Caco-2 (cell line): Measurements from ENCODE around the gene SLC35B4. TPM values are rescaled to one million over a fixed set of nuclear protein-coding genes. Genes with fewer than 3 reads are reported as not detected.

ENCODE experiments used
- BruUV-seq: library from RNA; stranded (reverse); fragments of 400-500 nt; replicated peaks from 2 replicates; lab custom pipeline; 2021; lab: Mats Ljungman, UMichigan
- CTCF ChIA-PET: fragments of 300-600 bp; sonication (Branson Sonifier 250); formaldehyde crosslinking; loops from one replicate; lab custom pipeline; 2022; ENCODE audit warnings: antibody characterized with exemption; lab: Charles Lee
- POLR2A ChIA-PET: fragments of 300-600 bp; sonication (Branson Sonifier 250); formaldehyde crosslinking; loops from one replicate; lab custom pipeline; 2022; ENCODE audit warnings: antibody characterized with exemption; lab: Charles Lee
- DNase-seq, 2 experiments: peaks; one replicate each; pipeline versions ENCODE4 v3.0.0 to v3.0.0-alpha.2; 2020 to 2022
- H3K27me3 ChIP-seq: replicated peaks from 2 replicates; pipeline ENCODE4 v1.6.0; 2011; ENCODE audit warnings: low read length; ENCODE audit not compliant: control insufficient read depth, insufficient read depth
- H3K36me3 ChIP-seq: 2 replicates; pipeline ENCODE4 v1.5.1; 2011; ENCODE audit warnings: low read length; ENCODE audit not compliant: control insufficient read depth, insufficient read depth
- H3K4me1 ChIP-seq: fragments of 250-450 bp; sonication (Bioruptor Pico); 2 replicates; pipeline ENCODE4 v1.5.1; 2020; ENCODE audit warnings: mild to moderate bottlenecking
- H3K4me3 ChIP-seq: 2 replicates; pipeline ENCODE4 v1.5.1; 2011; ENCODE audit warnings: low read depth, mild to moderate bottlenecking, control low read depth, low read length
- H3K9me3 ChIP-seq: fragments of 250-450 bp; sonication (Bioruptor Pico); 2 replicates; pipeline ENCODE4 v1.5.1; 2020; ENCODE audit warnings: mild to moderate bottlenecking, moderate library complexity
- H3K27ac Mint-ChIP-seq: one replicate; pipeline ENCODE4 v1.8.0; 2022; ENCODE audit warnings: mixed read lengths; ENCODE audit not compliant: unreplicated experiment
- H3K27me3 Mint-ChIP-seq: one replicate; pipeline ENCODE4 v1.8.0; 2022; ENCODE audit warnings: mixed read lengths; ENCODE audit not compliant: insufficient read depth, unreplicated experiment
- H3K36me3 Mint-ChIP-seq: one replicate; pipeline ENCODE4 v1.8.0; 2022; ENCODE audit warnings: mild to moderate bottlenecking, mixed read lengths; ENCODE audit not compliant: insufficient read depth, unreplicated experiment
- H3K4me1 Mint-ChIP-seq: one replicate; pipeline ENCODE4 v1.8.0; 2022; ENCODE audit warnings: low read depth, mixed read lengths; ENCODE audit not compliant: unreplicated experiment
- H3K4me3 Mint-ChIP-seq: one replicate; pipeline ENCODE4 v1.8.0; 2022; ENCODE audit warnings: mild to moderate bottlenecking, moderate library complexity, mixed read lengths; ENCODE audit not compliant: unreplicated experiment
- H3K9me3 Mint-ChIP-seq: one replicate; pipeline ENCODE4 v1.8.0; 2022; ENCODE audit warnings: mixed read lengths; ENCODE audit not compliant: unreplicated experiment
- CTCF ChIP-seq, 2 experiments: fragments of 200-600 bp in 1 of 2; IDR thresholded peaks; 1 replicate in 1 of 2; 2 replicates in 1 of 2; pipeline versions ENCODE4 v1.5.1 to v1.8.0; 2011 to 2022; ENCODE audit warnings: antibody characterized with exemption in 1 of 2, control low read depth in 1 of 2, inconsistent platforms in 1 of 2, low read depth in 1 of 2, low read length in 1 of 2, mild to moderate bottlenecking in 1 of 2, moderate library complexity in 1 of 2; ENCODE audit not compliant: insufficient read depth in 1 of 2, severe bottlenecking in 1 of 2, unreplicated experiment in 1 of 2
- intact Hi-C: fragments of 100-400 bp; cut with micrococcal nuclease; formaldehyde crosslinking; loops from one replicate; pipeline ENCODE4 v1.10.0; 2022; ENCODE audit not compliant: unreplicated experiment
- total RNA-seq: library from RNA; stranded (reverse); gene quantifications from 2 replicates; pipeline ENCODE4 v1.2.3, GENCODE V29; 2022

Gene SLC35B4
- total RNA-seq, 1 experiment from 2014 or later: 18.2 TPM

GRCh38 chr7:134329614-134330346 lies 13.1 kb upstream of the SLC35B4 start:
- H3K4me3 Mint-ChIP-seq: no peak overlapping the region
- H3K4me1 ChIP-seq: no peaks in the 10 kb centered on the region
- H3K9me3 ChIP-seq: 0 out of 2 replicates have a peak, but pooled peaks cover 4% of the 10 kb centered on the region
- no TSS peak for BruUV-seq
- H3K27ac Mint-ChIP-seq: no peak overlapping the region
- H3K4me1 Mint-ChIP-seq: peaks cover 7% of the 10 kb centered on the region
- intact Hi-C loops: no loop called here
- ChIA-PET POLR2A (no interaction called here), CTCF (interaction anchor here (0.6 to 1.8 kb wide), 2 partner anchors 13 to 189 kb away, joined by 3 to 7 read pairs; partner anchors contain the start of gene SLC35B4)
- no peaks in the 10 kb centered on the region for H3K36me3 Mint-ChIP-seq
- no peaks in the 10 kb centered on the region for H3K27me3 ChIP-seq
- DNase-seq: no peak
- peaks cover 14% of the 10 kb centered on the region for H3K27me3 Mint-ChIP-seq
- no peaks in the 10 kb centered on the region for H3K9me3 Mint-ChIP-seq
- no peak for TF ChIP-seq CTCF (IDR thresholded peaks at IDR 0.05; ENCODE audit: insufficient read depth in 1 of 2, low read depth in 1 of 2, low read length in 1 of 2, severe bottlenecking in 1 of 2, unreplicated experiment in 1 of 2)
- H3K4me3 ChIP-seq: no peak overlapping the region
- no peaks in the 10 kb centered on the region for H3K36me3 ChIP-seq

- H3K27me3 Mint-ChIP-seq: peaks cover 12% of the 10 kb centered on the region
- BruUV-seq: no TSS peak
- Histone ChIP-seq H3K4me3 (no peak overlapping the region), H3K36me3 (no peaks in the 10 kb centered on the region), H3K4me1 (no peaks in the 10 kb centered on the region), H3K27me3 (no peaks in the 10 kb centered on the region), H3K9me3 (0 out of 2 replicates have a peak, but pooled peaks cover 4% of the 10 kb centered on the region)
- CTCF ChIA-PET: interaction anchor here (1.8 kb wide), 1 partner anchor 12 kb away, joined by 7 read pairs; the partner anchor contains the start of gene SLC35B4
- H3K4me3 Mint-ChIP-seq: no peak overlapping the region
- no peak for TF ChIP-seq CTCF (IDR thresholded peaks at IDR 0.05; ENCODE audit: insufficient read depth in 1 of 2, low read depth in 1 of 2, low read length in 1 of 2, severe bottlenecking in 1 of 2, unreplicated experiment in 1 of 2)
- H3K36me3 Mint-ChIP-seq: no peaks in the 10 kb centered on the region
- DNase-seq: no peak
- POLR2A ChIA-PET: no interaction called here
- H3K9me3 Mint-ChIP-seq: no peaks in the 10 kb centered on the region
- intact Hi-C loops: loop anchor here (1.0 kb wide), 2 partner anchors 91 to 188 kb away; no protein-coding TSS in a partner anchor
- no peak overlapping the region for H3K27ac Mint-ChIP-seq
- H3K4me1 Mint-ChIP-seq: peaks cover 7% of the 10 kb centered on the region
Observed at GRCh38 chr7:134328900-134329299, 12.2 kb upstream of the SLC35B4 start.

- no peaks in the 10 kb centered on the region for H3K4me1 ChIP-seq
- peak; percentile 29 to 51 for TF ChIP-seq CTCF (IDR thresholded peaks at IDR 0.05; ENCODE audit: insufficient read depth in 1 of 2, low read depth in 1 of 2, low read length in 1 of 2, severe bottlenecking in 1 of 2, unreplicated experiment in 1 of 2)
- no peak overlapping the region for H3K4me3 ChIP-seq
- CTCF ChIA-PET: interaction anchor here (1.8 kb wide), 1 partner anchor 11 kb away, joined by 7 read pairs; the partner anchor contains the start of gene SLC35B4
- no peaks in the 10 kb centered on the region for H3K36me3 ChIP-seq
- POLR2A ChIA-PET: no interaction called here
- no peaks in the 10 kb centered on the region for H3K27me3 ChIP-seq
- peak; percentile 56 to 62 for DNase-seq
- intact Hi-C loops: loop anchor here (1.0 kb wide), 2 partner anchors 92 to 187 kb away; no protein-coding TSS in a partner anchor
- H3K9me3 ChIP-seq: 0 out of 2 replicates have a peak, but pooled peaks cover 4% of the 10 kb centered on the region
- H3K4me1 Mint-ChIP-seq: peaks cover 7% of the 10 kb centered on the region
- H3K9me3 Mint-ChIP-seq: no peaks in the 10 kb centered on the region
- H3K27me3 Mint-ChIP-seq: peaks cover 13% of the 10 kb centered on the region
- BruUV-seq: no TSS peak
- H3K36me3 Mint-ChIP-seq: no peaks in the 10 kb centered on the region
- H3K27ac Mint-ChIP-seq: no peak overlapping the region
- no peak overlapping the region for H3K4me3 Mint-ChIP-seq
Observed at GRCh38 chr7:134327896-134328295, 11.2 kb upstream of the SLC35B4 start.
